Esophagus squamous epithelium (tissue), 4 donors: ENCODE data around the gene IL20.

Experiments
- POLR2A ChIP-seq, 4 donors: fragments of 450-650 bp; IDR thresholded peaks; one replicate each; pipeline ENCODE4 v1.6.1; 2017; ENCODE audit warnings: antibody characterized with exemption in 4 of 4, mild to moderate bottlenecking in 4 of 4, moderate library complexity in 3 of 4
- TF ChIP-seq, protein P1 (sequence below), 6 experiments: fragments of 450-650 bp in 4 of 6; fragments of 200-600 bp in 2 of 6; sonication (generic) in 2 of 6; IDR thresholded peaks; one replicate each; pipeline ENCODE4 v1.5.1; 2016 to 2019; ENCODE audit warnings: antibody characterized with exemption in 6 of 6, mild to moderate bottlenecking in 4 of 6, moderate library complexity in 4 of 6

DNA sequence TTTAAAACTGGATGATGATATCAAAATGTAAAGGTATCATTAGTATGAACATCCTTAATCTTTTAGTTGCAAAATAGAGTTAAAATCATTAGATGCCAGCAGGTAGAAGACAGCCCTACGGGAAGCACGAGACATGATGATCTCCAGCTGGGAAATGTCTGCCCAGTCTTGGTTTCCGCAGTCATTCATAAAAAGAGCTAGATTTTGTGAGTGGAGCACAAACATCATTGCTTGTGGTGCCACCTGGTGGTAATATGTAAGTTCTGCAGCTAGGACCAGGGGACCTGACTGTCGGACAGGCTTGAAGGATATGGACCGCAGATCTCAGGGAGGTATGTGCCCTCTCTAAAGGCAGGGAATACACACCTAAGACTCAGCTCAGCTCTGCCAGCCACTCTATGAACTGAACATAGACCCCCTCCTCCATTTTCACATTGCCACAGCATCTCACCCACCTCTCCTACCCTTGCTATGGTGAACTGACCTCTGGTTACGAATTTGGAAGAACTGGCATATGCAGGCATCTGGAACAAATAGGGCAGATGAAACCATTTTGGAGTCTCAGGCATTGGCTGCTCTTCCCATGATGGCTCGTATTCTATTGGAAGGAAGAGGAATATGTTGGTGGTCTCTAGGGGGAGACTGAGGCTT, 47.1 kb downstream of the IL20 start:
- no peak for TF ChIP-seq POLR2A (IDR thresholded peaks at IDR 0.05)
- TF ChIP-seq, protein P1, sequence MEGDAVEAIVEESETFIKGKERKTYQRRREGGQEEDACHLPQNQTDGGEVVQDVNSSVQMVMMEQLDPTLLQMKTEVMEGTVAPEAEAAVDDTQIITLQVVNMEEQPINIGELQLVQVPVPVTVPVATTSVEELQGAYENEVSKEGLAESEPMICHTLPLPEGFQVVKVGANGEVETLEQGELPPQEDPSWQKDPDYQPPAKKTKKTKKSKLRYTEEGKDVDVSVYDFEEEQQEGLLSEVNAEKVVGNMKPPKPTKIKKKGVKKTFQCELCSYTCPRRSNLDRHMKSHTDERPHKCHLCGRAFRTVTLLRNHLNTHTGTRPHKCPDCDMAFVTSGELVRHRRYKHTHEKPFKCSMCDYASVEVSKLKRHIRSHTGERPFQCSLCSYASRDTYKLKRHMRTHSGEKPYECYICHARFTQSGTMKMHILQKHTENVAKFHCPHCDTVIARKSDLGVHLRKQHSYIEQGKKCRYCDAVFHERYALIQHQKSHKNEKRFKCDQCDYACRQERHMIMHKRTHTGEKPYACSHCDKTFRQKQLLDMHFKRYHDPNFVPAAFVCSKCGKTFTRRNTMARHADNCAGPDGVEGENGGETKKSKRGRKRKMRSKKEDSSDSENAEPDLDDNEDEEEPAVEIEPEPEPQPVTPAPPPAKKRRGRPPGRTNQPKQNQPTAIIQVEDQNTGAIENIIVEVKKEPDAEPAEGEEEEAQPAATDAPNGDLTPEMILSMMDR (IDR thresholded peaks at IDR 0.05), result peak; percentile 84 to 93 (median 90)
